ENCODE measurements around the gene GAK.

The GAK gene

GRCh38 chr4:864456-865120 lies 67.5 kb downstream of the GAK start:
- no peaks in the 10 kb centered on the region for H3K9me2 ChIP-seq (replicated peaks; ENCODE audit: insufficient read depth, low read length)
- no peak for TF ChIP-seq EZH2phosphoT487 (conservative IDR thresholded peaks at IDR 0.05; ENCODE audit: low read length)
- no peak overlapping the region for H2AFZ ChIP-seq (ENCODE audit: low read depth, low read length, severe bottlenecking)
- H3K27ac ChIP-seq (ENCODE audit: low read depth, low read length) = no peak overlapping the region
- no peak overlapping the region for H3K9ac ChIP-seq (ENCODE audit: low read length)
- 0 out of 2 replicates have a peak, but pooled peaks cover 2% of the 10 kb centered on the region for H3K36me3 ChIP-seq (ENCODE audit: low read length)
- H4K20me1 ChIP-seq (ENCODE audit: low read depth, low read length) = no peaks in the 10 kb centered on the region
- H3K27me3 ChIP-seq (ENCODE audit: low read length) = no peaks in the 10 kb centered on the region
- H3K79me2 ChIP-seq (ENCODE audit: insufficient read depth, low read length) = no peaks in the 10 kb centered on the region
- H3K4me2 ChIP-seq (ENCODE audit: low read depth, low read length, poor library complexity, severe bottlenecking) = no peak overlapping the region
- no peak overlapping the region for H3K4me3 ChIP-seq (ENCODE audit: insufficient read depth, low read length, poor library complexity, severe bottlenecking)
- no peaks in the 10 kb centered on the region for H3F3A ChIP-seq (ENCODE audit: insufficient read depth)
- H3K9me3 ChIP-seq (ENCODE audit: insufficient read depth, low read length) = no peaks in the 10 kb centered on the region

GRCh38 chr4:860561-860960 lies 71.6 kb downstream of the GAK start:
- peaks cover 19% of the 10 kb centered on the region for H3K36me3 ChIP-seq (ENCODE audit: low read length)
- H2AFZ ChIP-seq (ENCODE audit: low read depth, low read length, severe bottlenecking) = no peak overlapping the region
- no peaks in the 10 kb centered on the region for H3K9me2 ChIP-seq (replicated peaks; ENCODE audit: insufficient read depth, low read length)
- TF ChIP-seq CTCF (IDR thresholded peaks at IDR 0.05; ENCODE audit: insufficient read depth, low read length, poor library complexity, severe bottlenecking) (no peak), EZH2phosphoT487 (conservative IDR thresholded peaks at IDR 0.05; ENCODE audit: low read length) (no peak)
- H3K9me3 ChIP-seq (ENCODE audit: insufficient read depth, low read length) = peaks cover 20% of the 10 kb centered on the region; the same call in 1 of the 2 replicates
- H3K79me2 ChIP-seq (ENCODE audit: insufficient read depth, low read length) = no peaks in the 10 kb centered on the region
- H3K9ac ChIP-seq (ENCODE audit: low read length) = no peak overlapping the region
- H3K4me2 ChIP-seq (ENCODE audit: low read depth, low read length, poor library complexity, severe bottlenecking) = no peak overlapping the region
- H3K27ac ChIP-seq (ENCODE audit: low read depth, low read length) = no peak overlapping the region
- no peak overlapping the region for H3K4me3 ChIP-seq (ENCODE audit: insufficient read depth, low read length, poor library complexity, severe bottlenecking)
- no peaks in the 10 kb centered on the region for H3K27me3 ChIP-seq (ENCODE audit: low read length)
- H4K20me1 ChIP-seq (ENCODE audit: low read depth, low read length) = no peaks in the 10 kb centered on the region
- H3F3A ChIP-seq (ENCODE audit: insufficient read depth) = peaks cover 18% of the 10 kb centered on the region

- no peaks in the 10 kb centered on the region for H3K79me2 ChIP-seq (ENCODE audit: insufficient read depth, low read length)
- no peak overlapping the region for H3K4me2 ChIP-seq (ENCODE audit: low read depth, low read length, poor library complexity, severe bottlenecking)
- peaks cover 19% of the 10 kb centered on the region for H3K36me3 ChIP-seq (ENCODE audit: low read length)
- TF ChIP-seq EZH2phosphoT487 (conservative IDR thresholded peaks at IDR 0.05; ENCODE audit: low read length) = no peak
- no peak for TF ChIP-seq CTCF (IDR thresholded peaks at IDR 0.05; ENCODE audit: insufficient read depth, low read length, poor library complexity, severe bottlenecking)
- H3K27ac ChIP-seq (ENCODE audit: low read depth, low read length) = no peak overlapping the region
- H3K9me3 ChIP-seq (ENCODE audit: insufficient read depth, low read length) = peaks cover 20% of the 10 kb centered on the region; the same call in 1 of the 2 replicates
- H3K4me3 ChIP-seq (ENCODE audit: insufficient read depth, low read length, poor library complexity, severe bottlenecking) = no peak overlapping the region
- no peak overlapping the region for H3K9ac ChIP-seq (ENCODE audit: low read length)
- peaks cover 18% of the 10 kb centered on the region for H3F3A ChIP-seq (ENCODE audit: insufficient read depth)
- no peaks in the 10 kb centered on the region for H3K9me2 ChIP-seq (replicated peaks; ENCODE audit: insufficient read depth, low read length)
- H2AFZ ChIP-seq (ENCODE audit: low read depth, low read length, severe bottlenecking) = no peak overlapping the region
- H4K20me1 ChIP-seq (ENCODE audit: low read depth, low read length) = no peaks in the 10 kb centered on the region
- H3K27me3 ChIP-seq (ENCODE audit: low read length) = no peaks in the 10 kb centered on the region
These were observed 72.6 kb downstream of the GAK start for GRCh38 chr4:859496-859895.

- no peaks in the 10 kb centered on the region for H3K9me2 ChIP-seq (replicated peaks; ENCODE audit: insufficient read depth, low read length)
- H3K9ac ChIP-seq (ENCODE audit: low read length) = no peak overlapping the region
- H2AFZ ChIP-seq (ENCODE audit: low read depth, low read length, severe bottlenecking) = no peak overlapping the region
- peaks cover 18% of the 10 kb centered on the region for H3F3A ChIP-seq (ENCODE audit: insufficient read depth)
- H4K20me1 ChIP-seq (ENCODE audit: low read depth, low read length) = no peaks in the 10 kb centered on the region
- peaks cover 19% of the 10 kb centered on the region for H3K36me3 ChIP-seq (ENCODE audit: low read length)
- H3K79me2 ChIP-seq (ENCODE audit: insufficient read depth, low read length) = no peaks in the 10 kb centered on the region
- no peak overlapping the region for H3K4me3 ChIP-seq (ENCODE audit: insufficient read depth, low read length, poor library complexity, severe bottlenecking)
- no peak overlapping the region for H3K27ac ChIP-seq (ENCODE audit: low read depth, low read length)
- H3K4me2 ChIP-seq (ENCODE audit: low read depth, low read length, poor library complexity, severe bottlenecking) = no peak overlapping the region
- no peaks in the 10 kb centered on the region for H3K27me3 ChIP-seq (ENCODE audit: low read length)
- no peak for TF ChIP-seq EZH2phosphoT487 (conservative IDR thresholded peaks at IDR 0.05; ENCODE audit: low read length)
- no peak for TF ChIP-seq CTCF (IDR thresholded peaks at IDR 0.05; ENCODE audit: insufficient read depth, low read length, poor library complexity, severe bottlenecking)
- peaks cover 20% of the 10 kb centered on the region; the same call in 1 of the 2 replicates for H3K9me3 ChIP-seq (ENCODE audit: insufficient read depth, low read length)
These were observed 73.2 kb downstream of the GAK start for GRCh38 chr4:858831-859451.

Measured in SU-DHL-6 (cell line).